Measurements from ENCODE around the gene MORN1. TPM values are rescaled to one million over a fixed set of nuclear protein-coding genes. Genes with fewer than 3 reads are reported as not detected.

The MORN1 gene
- total and polyA plus RNA-seq, 10 of the 15 experiments (the other 5 are each of a cell fraction or from before 2014, with no cell fraction given) = 0.76 to 7.9 (median 5.5) TPM

- TF ChIP-seq CUX1 (IDR thresholded peaks at IDR 0.05; ENCODE audit: insufficient replicate concordance, low read depth, low read length) (no peak), RB1 (IDR thresholded peaks at IDR 0.05; ENCODE audit: borderline replicate concordance) (no peak), ZBTB4 (CRISPR knock-in tag; IDR thresholded peaks at IDR 0.05) (no peak), PBX3 (IDR thresholded peaks at IDR 0.05; ENCODE audit: insufficient replicate concordance, low read depth, low read length) (no peak), MEF2A (IDR thresholded peaks at IDR 0.05; ENCODE audit: insufficient read depth, low read depth, low read length) (no peak), CREB1 (IDR thresholded peaks at IDR 0.05; ENCODE audit: low read depth) (no peak), IRF4 (IDR thresholded peaks at IDR 0.05; ENCODE audit: low read depth, low read length) (no peak)
Observed at GRCh38 chr1:2360588-2361364, 30.6 kb downstream of the MORN1 start (continued).

Data from GM12878 (cell line).